Peyer's patch (tissue), 4 donors: ENCODE data around the gene BEST3. TPM values are rescaled to one million over a fixed set of nuclear protein-coding genes. Genes with fewer than 3 reads are reported as not detected.
A peak's percentile ranks its signal among the peaks of the same experiment; 100 is the strongest.

Experiments used
- DNase-seq, 3 donors: peaks; one replicate each; pipeline ENCODE4 v3.0.0-alpha.2; 2017 to 2019
- H3K27ac ChIP-seq, 4 donors: fragments of 200-600 bp; sonication (generic); one replicate each; pipeline ENCODE4 v1.5.1; 2016 to 2019
- H3K27me3 ChIP-seq, 2 donors: fragments of 200-600 bp; sonication (generic); one replicate each; pipeline ENCODE4 v1.5.1; 2019
- H3K36me3 ChIP-seq, 3 donors: fragments of 200-600 bp; sonication (generic); one replicate each; pipeline ENCODE4 v1.5.1; 2016 to 2019
- H3K4me1 ChIP-seq, 4 donors: fragments of 200-600 bp; sonication (generic); one replicate each; pipeline ENCODE4 v1.5.1; 2016 to 2019
- H3K4me3 ChIP-seq, 4 donors: fragments of 200-600 bp; sonication (generic); 1 replicate in 3 of 4; 2 replicates in 1 of 4; pipeline ENCODE4 v1.5.1; 2016 to 2019; ENCODE audit warnings: mild to moderate bottlenecking in 1 of 4
- H3K9me3 ChIP-seq, 4 donors: fragments of 200-600 bp; sonication (generic); one replicate each; pipeline ENCODE4 v1.5.1; 2016 to 2019; ENCODE audit warnings: mild to moderate bottlenecking in 1 of 4
- POLR2A ChIP-seq, 2 donors: fragments of 450-650 bp; IDR thresholded peaks; one replicate each; pipeline ENCODE4 v1.5.1; 2017; ENCODE audit warnings: antibody characterized with exemption in 2 of 2, mild to moderate bottlenecking in 2 of 2, moderate library complexity in 2 of 2
- total RNA-seq, 4 donors: library from RNA; depleted of rRNA; stranded (reverse); fragments of >200 nt; gene quantifications; one replicate each; pipeline ENCODE4 v1.1.0, GENCODE V29; 2016
- TF ChIP-seq, protein P1 (sequence below), 6 experiments: fragments of 450-650 bp in 4 of 6; fragments of 200-600 bp in 2 of 6; sonication (generic) in 1 of 6; IDR thresholded peaks; one replicate each; pipeline ENCODE4 v1.5.1; 2017 to 2019; ENCODE audit warnings: antibody characterized with exemption in 6 of 6, mild to moderate bottlenecking in 3 of 6, moderate library complexity in 1 of 6

Gene BEST3
- total RNA-seq, 4 donors from 2014 or later, result 0.35 TPM; not detected in 3

DNA sequence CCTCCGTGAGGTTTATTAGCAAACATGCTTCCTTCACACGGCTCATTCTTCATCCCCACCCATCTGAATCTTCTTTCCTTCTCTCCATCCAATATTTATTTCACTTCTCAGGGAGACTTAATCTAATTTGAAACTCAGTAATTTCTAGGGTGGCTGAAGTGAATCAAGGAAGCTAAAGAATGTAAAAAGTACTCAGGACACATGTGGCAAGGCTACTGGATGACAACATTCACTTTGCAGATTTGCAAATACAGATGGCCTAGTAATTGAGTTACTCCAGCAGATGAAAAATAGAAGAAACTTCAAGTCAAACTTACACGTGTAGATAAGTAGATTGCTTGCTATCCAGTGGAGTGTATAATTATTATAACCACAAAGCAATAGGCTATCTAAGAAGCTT is 15.4 kb upstream of the BEST3 start:
- no peaks in the 10 kb centered on the region for H3K4me1 ChIP-seq
- H3K4me3 ChIP-seq, result no peak overlapping the region
- no peaks in the 10 kb centered on the region for H3K36me3 ChIP-seq
- H3K9me3 ChIP-seq, result no peaks in the 10 kb centered on the region
- TF ChIP-seq, protein P1, sequence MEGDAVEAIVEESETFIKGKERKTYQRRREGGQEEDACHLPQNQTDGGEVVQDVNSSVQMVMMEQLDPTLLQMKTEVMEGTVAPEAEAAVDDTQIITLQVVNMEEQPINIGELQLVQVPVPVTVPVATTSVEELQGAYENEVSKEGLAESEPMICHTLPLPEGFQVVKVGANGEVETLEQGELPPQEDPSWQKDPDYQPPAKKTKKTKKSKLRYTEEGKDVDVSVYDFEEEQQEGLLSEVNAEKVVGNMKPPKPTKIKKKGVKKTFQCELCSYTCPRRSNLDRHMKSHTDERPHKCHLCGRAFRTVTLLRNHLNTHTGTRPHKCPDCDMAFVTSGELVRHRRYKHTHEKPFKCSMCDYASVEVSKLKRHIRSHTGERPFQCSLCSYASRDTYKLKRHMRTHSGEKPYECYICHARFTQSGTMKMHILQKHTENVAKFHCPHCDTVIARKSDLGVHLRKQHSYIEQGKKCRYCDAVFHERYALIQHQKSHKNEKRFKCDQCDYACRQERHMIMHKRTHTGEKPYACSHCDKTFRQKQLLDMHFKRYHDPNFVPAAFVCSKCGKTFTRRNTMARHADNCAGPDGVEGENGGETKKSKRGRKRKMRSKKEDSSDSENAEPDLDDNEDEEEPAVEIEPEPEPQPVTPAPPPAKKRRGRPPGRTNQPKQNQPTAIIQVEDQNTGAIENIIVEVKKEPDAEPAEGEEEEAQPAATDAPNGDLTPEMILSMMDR (IDR thresholded peaks at IDR 0.05), result no peak
- TF ChIP-seq POLR2A (IDR thresholded peaks at IDR 0.05), result no peak
- H3K27me3 ChIP-seq, result no peaks in the 10 kb centered on the region
- no peak overlapping the region for H3K27ac ChIP-seq
- DNase-seq, result no peak

DNA sequence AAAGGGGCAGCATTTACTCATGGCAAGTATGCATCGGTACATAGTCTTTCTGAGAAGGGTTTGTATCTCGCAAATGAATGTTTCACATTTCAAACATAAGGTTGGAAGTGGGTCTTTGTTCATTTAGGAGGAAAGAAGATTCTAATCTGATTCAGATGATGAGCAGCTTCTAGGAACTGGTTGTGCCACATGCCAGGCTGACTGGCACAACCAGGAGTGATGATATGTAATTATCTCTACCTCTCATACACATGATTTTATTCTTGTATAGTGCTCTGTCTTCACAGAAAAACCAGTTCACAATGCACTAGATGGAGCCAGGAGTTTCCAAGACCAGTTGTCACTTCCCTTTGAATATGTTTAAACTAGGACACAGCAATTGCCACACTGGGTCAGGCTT is 13.7 kb upstream of the BEST3 start:
- H3K36me3 ChIP-seq, result no peaks in the 10 kb centered on the region
- H3K27ac ChIP-seq, result no peak overlapping the region
- no peak for DNase-seq
- TF ChIP-seq POLR2A (IDR thresholded peaks at IDR 0.05), result no peak
- TF ChIP-seq, protein P1 (IDR thresholded peaks at IDR 0.05), result no peak
- H3K4me3 ChIP-seq, result no peak overlapping the region
- no peaks in the 10 kb centered on the region for H3K4me1 ChIP-seq
- no peaks in the 10 kb centered on the region for H3K9me3 ChIP-seq
- no peaks in the 10 kb centered on the region for H3K27me3 ChIP-seq

- Histone ChIP-seq H3K36me3 (no peaks in the 10 kb centered on the region), H3K4me3 (no peak overlapping the region), H3K27ac (no peak overlapping the region), H3K4me1 (no peaks in the 10 kb centered on the region), H3K9me3 (no peaks in the 10 kb centered on the region), H3K27me3 (no peaks in the 10 kb centered on the region)
- no peak for TF ChIP-seq POLR2A (IDR thresholded peaks at IDR 0.05)
- TF ChIP-seq, protein P1 (IDR thresholded peaks at IDR 0.05), result peak in 2 of 6 experiments; percentile 6 to 22
- DNase-seq, result no peak
These were observed 9.5 kb upstream of the BEST3 start for GRCh38 chr12:69708649-69709048.

DNA sequence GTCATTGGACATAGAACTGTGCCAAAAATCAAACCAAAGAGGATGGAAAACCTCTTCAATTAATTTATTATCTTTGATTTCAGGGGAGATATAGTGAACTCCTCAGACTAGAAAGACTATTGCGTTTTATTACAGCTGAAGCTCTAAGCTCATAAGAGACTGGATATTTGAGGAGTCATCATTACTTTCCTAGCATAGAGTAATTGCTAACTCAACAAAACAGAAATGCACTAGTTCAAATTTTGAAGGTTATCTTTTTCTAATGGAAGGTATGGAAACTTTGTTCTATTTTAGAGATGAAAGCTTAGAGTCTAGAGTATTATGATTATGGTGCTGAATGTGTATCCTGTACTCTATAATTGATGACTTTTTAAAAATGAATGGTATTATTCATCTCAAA is 5.3 kb upstream of the BEST3 start:
- H3K9me3 ChIP-seq, result no peaks in the 10 kb centered on the region
- no peak overlapping the region for H3K27ac ChIP-seq
- H3K36me3 ChIP-seq, result no peaks in the 10 kb centered on the region
- no peaks in the 10 kb centered on the region for H3K27me3 ChIP-seq
- no peak for DNase-seq
- no peaks in the 10 kb centered on the region for H3K4me1 ChIP-seq
- TF ChIP-seq, protein P1 (IDR thresholded peaks at IDR 0.05), result no peak
- no peak for TF ChIP-seq POLR2A (IDR thresholded peaks at IDR 0.05)
- no peak overlapping the region for H3K4me3 ChIP-seq

GRCh38 chr12:69703146-69703642 is 4.1 kb upstream of the BEST3 start:
- Histone ChIP-seq H3K36me3 (no peaks in the 10 kb centered on the region), H3K4me3 (no peak overlapping the region), H3K27ac (no peak overlapping the region), H3K9me3 (no peaks in the 10 kb centered on the region), H3K27me3 (no peaks in the 10 kb centered on the region), H3K4me1 (no peaks in the 10 kb centered on the region)
- no peak for DNase-seq
- TF ChIP-seq, protein P1 (IDR thresholded peaks at IDR 0.05), result no peak
- no peak for TF ChIP-seq POLR2A (IDR thresholded peaks at IDR 0.05)

DNA sequence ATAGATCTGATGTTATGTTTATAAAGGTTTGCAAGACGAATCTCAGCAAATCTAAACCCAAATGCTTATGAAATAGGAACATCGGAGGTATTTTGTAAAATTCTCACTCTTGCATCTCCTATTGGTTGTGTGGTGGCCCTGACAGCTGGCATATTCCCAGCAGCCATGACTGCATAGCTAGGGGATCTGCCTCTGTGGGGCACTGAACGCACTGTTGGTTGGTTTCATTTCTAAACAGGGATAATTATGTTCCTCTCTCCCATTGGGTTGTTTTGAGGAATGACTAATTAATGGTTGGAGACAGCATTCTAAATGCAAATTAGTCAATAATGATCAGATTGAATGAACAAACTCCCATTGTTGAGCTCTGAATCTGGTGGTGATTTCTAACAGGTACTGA is 2.7 kb upstream of the BEST3 start:
- no peak for TF ChIP-seq POLR2A (IDR thresholded peaks at IDR 0.05)
- TF ChIP-seq, protein P1 (IDR thresholded peaks at IDR 0.05), result no peak
- no peak for DNase-seq
- Histone ChIP-seq H3K27ac (no peak overlapping the region), H3K27me3 (no peaks in the 10 kb centered on the region), H3K4me3 (no peak overlapping the region), H3K9me3 (no peaks in the 10 kb centered on the region), H3K4me1 (no peaks in the 10 kb centered on the region), H3K36me3 (no peaks in the 10 kb centered on the region)
